H1 (cell line): ENCODE results near the gene TBCD. TPM values are rescaled to one million over a fixed set of nuclear protein-coding genes. Genes with fewer than 3 reads are reported as not detected.

ENCODE experiments used
- EZH2 ChIP-seq: fragments of 200-600 bp; sonication (generic); IDR thresholded peaks from 2 replicates; pipeline ENCODE4 v1.7.1; 2012; ENCODE audit warnings: low read depth, mild to moderate bottlenecking, moderate library complexity, low read length, inconsistent platforms; ENCODE audit not compliant: severe bottlenecking
- polyA plus RNA-seq, 7 experiments: library from polyadenylated mRNA; depleted of rRNA in 3 of 7; stranded (reverse) in 5 of 7; unstranded in 2 of 7; fragments of >200 nt in 5 of 7; fragments of 200-250 nt in 2 of 7; gene quantifications; 1 replicate in 5 of 7; 2 replicates in 1 of 7; 4 replicates in 1 of 7; pipeline versions ENCODE4 v1.2.1 to v1.2.3, GENCODE V29; 2011 to 2013; ENCODE audit warnings: missing spikeins in 2 of 7, mixed read lengths in 2 of 7
- total RNA-seq: library from RNA; stranded (reverse); fragmentation: NEBNext Ultra II Directional; extraction: Animal tissue kit (Norgen Biotek cat#: 25700); gene quantifications from 2 replicates; pipeline ENCODE4 v1.2.1, GENCODE V29; 2021

TBCD gene
- total and polyA plus RNA-seq, 2 of the 8 experiments (the other 6 are each of a cell fraction or from before 2014, with no cell fraction given), result 118 to 162 TPM

DNA sequence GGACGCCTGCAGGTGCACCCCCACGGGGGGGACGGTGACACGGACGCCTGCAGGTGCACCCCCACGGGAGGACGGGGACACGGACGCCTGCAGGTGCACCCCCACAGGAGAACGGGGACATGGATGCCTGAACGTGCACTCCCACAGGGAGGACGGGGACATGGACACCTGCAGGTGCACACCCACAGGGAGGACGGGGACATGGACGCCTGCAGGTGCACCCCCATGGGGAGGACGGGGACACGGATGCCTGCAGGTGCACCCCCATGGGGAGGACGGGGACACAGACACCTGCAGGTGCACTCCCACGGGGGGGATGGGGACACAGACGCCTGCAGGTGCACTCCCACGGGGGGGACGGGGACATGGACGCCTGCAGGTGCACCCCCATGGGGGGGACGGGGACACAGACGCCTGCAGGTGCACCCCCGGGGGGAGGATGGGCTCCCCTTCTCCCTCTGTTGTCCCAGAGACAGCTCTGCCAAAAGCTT is 213.0 kb downstream of the TBCD start (continued):
- no peak for TF ChIP-seq EZH2
- TF ChIP-seq, all 59 proteins: peak for 0
